ENCODE measurements around the gene ARL8B. TPM values are rescaled to one million over a fixed set of nuclear protein-coding genes. Genes with fewer than 3 reads are reported as not detected.

The ARL8B gene
- total RNA-seq, 1 experiment from 2014 or later: 51.8 TPM

DNA sequence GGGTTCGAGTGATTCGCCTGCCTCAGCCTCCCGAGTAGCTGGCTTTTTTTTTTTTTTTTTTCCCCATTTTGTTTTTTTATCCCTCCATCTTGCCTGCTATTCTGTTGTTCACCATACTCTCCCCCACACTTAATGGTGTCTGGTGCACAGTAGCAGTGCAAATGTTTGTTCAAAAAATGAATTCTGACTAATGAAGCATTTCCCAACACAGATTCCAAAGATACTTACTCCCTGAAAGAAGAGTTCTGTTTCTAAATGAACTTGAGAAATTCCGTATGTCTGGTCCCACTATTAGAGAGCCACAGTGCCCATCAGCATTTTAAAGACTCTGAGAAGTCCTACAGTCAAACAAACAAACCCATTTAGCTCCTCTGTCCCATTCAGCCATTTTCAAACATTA lies 74.9 kb downstream of the ARL8B start:
- peak overlapping the region; percentile 74; the same call in 1 of the 2 replicates for H3K27ac ChIP-seq (ENCODE audit: low read length)
- POLR2A ChIA-PET: no interaction called here
- CTCF ChIA-PET: no interaction called here
- no TSS peak for BruUV-seq (replicated peaks)
- in situ Hi-C loops (cut with HindIII; ENCODE audit: low pct_unique_long_range_greater_than_20kb, low sequenced_read_pairs): no loop called here
- intact Hi-C loops (cut with micrococcal nuclease; ENCODE audit: unreplicated experiment): no loop called here
- ATAC-seq: no peak
- no peak overlapping the region for H3K4me3 ChIP-seq (ENCODE audit: low read depth in 2 of 2, low read length in 2 of 2)
- no peaks in the 10 kb centered on the region for H3K9me3 ChIP-seq (ENCODE audit: control insufficient read depth, insufficient read depth, low read depth, low read length)
- no peak for DNase-seq (ENCODE audit: low read depth, low spot score)
- H3K36me3 ChIP-seq (ENCODE audit: control insufficient read depth, insufficient read depth, low read length): peaks cover 4% of the 10 kb centered on the region; the same call in 1 of the 2 replicates
- H3K4me1 ChIP-seq (ENCODE audit: control insufficient read depth, insufficient read depth, low read length): peaks cover 14% of the 10 kb centered on the region; the same call in 1 of the 2 replicates
- TF ChIP-seq TCF7L2 (IDR thresholded peaks at IDR 0.05; ENCODE audit: low read depth, low read length) (no peak), SIN3A (IDR thresholded peaks at IDR 0.05; ENCODE audit: borderline replicate concordance, insufficient read depth, low read depth, low read length) (no peak), POLR2AphosphoS5 (IDR thresholded peaks at IDR 0.05; ENCODE audit: low read depth, low read length) (no peak)
- TF ChIP-seq, protein P1, sequence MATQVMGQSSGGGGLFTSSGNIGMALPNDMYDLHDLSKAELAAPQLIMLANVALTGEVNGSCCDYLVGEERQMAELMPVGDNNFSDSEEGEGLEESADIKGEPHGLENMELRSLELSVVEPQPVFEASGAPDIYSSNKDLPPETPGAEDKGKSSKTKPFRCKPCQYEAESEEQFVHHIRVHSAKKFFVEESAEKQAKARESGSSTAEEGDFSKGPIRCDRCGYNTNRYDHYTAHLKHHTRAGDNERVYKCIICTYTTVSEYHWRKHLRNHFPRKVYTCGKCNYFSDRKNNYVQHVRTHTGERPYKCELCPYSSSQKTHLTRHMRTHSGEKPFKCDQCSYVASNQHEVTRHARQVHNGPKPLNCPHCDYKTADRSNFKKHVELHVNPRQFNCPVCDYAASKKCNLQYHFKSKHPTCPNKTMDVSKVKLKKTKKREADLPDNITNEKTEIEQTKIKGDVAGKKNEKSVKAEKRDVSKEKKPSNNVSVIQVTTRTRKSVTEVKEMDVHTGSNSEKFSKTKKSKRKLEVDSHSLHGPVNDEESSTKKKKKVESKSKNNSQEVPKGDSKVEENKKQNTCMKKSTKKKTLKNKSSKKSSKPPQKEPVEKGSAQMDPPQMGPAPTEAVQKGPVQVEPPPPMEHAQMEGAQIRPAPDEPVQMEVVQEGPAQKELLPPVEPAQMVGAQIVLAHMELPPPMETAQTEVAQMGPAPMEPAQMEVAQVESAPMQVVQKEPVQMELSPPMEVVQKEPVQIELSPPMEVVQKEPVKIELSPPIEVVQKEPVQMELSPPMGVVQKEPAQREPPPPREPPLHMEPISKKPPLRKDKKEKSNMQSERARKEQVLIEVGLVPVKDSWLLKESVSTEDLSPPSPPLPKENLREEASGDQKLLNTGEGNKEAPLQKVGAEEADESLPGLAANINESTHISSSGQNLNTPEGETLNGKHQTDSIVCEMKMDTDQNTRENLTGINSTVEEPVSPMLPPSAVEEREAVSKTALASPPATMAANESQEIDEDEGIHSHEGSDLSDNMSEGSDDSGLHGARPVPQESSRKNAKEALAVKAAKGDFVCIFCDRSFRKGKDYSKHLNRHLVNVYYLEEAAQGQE (IDR thresholded peaks at IDR 0.05; ENCODE audit: insufficient read depth in 1 of 2, low read depth in 2 of 2, low read length in 1 of 2): no peak
- TF ChIP-seq, protein P2, sequence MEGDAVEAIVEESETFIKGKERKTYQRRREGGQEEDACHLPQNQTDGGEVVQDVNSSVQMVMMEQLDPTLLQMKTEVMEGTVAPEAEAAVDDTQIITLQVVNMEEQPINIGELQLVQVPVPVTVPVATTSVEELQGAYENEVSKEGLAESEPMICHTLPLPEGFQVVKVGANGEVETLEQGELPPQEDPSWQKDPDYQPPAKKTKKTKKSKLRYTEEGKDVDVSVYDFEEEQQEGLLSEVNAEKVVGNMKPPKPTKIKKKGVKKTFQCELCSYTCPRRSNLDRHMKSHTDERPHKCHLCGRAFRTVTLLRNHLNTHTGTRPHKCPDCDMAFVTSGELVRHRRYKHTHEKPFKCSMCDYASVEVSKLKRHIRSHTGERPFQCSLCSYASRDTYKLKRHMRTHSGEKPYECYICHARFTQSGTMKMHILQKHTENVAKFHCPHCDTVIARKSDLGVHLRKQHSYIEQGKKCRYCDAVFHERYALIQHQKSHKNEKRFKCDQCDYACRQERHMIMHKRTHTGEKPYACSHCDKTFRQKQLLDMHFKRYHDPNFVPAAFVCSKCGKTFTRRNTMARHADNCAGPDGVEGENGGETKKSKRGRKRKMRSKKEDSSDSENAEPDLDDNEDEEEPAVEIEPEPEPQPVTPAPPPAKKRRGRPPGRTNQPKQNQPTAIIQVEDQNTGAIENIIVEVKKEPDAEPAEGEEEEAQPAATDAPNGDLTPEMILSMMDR (IDR thresholded peaks at IDR 0.05): no peak
- no peaks in the 10 kb centered on the region for H3K27me3 ChIP-seq (ENCODE audit: control insufficient read depth, insufficient read depth, low read length)

DNA sequence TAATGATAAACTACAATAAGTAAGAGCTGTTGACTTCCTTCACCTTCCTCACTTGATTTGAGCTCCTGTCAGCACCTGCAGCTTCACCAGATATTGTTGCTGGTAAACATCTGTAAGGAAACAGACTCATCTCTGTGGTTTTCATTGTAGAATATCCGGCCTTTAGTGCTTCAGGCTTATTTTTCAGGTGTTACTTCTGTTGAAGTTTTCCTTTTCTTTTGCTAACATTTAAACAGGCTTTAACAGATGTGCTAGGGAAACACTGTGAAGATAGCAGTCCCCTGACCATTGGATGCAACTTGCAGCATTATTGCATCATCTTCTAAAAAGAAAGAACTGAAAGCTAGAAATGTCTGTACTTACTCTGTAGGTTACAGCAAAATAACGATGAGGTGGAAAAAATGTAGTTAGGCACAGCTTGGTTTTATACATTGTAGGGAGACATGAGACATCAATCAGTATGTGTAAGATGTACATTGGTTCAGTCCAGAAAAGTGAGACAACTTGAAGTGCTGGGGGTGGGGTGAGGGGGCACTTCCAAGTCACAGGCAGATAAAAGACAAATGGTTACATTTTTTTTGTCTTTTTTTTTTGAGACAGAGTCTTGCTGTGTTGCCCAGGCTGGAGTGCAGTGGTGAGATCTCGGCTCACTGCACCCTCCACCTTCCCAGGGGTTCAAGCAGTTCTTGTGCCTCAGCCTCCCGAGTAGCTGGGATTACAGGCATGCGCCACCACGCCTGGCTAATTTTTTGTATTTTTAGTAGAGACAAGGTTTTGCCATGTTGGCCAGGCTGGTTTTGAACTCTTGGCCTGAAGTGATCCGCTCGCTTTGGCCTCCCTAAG lies 75.6 kb downstream of the ARL8B start:
- CTCF ChIA-PET: no interaction called here
- peaks cover 5% of the 10 kb centered on the region; the same call in 1 of the 2 replicates for H3K36me3 ChIP-seq (ENCODE audit: control insufficient read depth, insufficient read depth, low read length)
- DNase-seq (ENCODE audit: low read depth, low spot score): no peak

More for the DNA sequence above, 75.6 kb downstream of the ARL8B start:
- BruUV-seq (replicated peaks): no TSS peak
- ATAC-seq: no peak
- peaks cover 12% of the 10 kb centered on the region; the same call in 1 of the 2 replicates for H3K4me1 ChIP-seq (ENCODE audit: control insufficient read depth, insufficient read depth, low read length)
- H3K4me3 ChIP-seq (ENCODE audit: low read depth in 2 of 2, low read length in 2 of 2): no peak overlapping the region
- in situ Hi-C loops (cut with HindIII; ENCODE audit: low pct_unique_long_range_greater_than_20kb, low sequenced_read_pairs): no loop called here
- no peaks in the 10 kb centered on the region for H3K27me3 ChIP-seq (ENCODE audit: control insufficient read depth, insufficient read depth, low read length)
- intact Hi-C loops (cut with micrococcal nuclease; ENCODE audit: unreplicated experiment): no loop called here
- peak overlapping the region; percentile 74; the same call in 1 of the 2 replicates for H3K27ac ChIP-seq (ENCODE audit: low read length)
- POLR2A ChIA-PET: no interaction called here
- TF ChIP-seq TCF7L2 (IDR thresholded peaks at IDR 0.05; ENCODE audit: low read depth, low read length) (no peak), POLR2AphosphoS5 (IDR thresholded peaks at IDR 0.05; ENCODE audit: low read depth, low read length) (no peak), SIN3A (IDR thresholded peaks at IDR 0.05; ENCODE audit: borderline replicate concordance, insufficient read depth, low read depth, low read length) (no peak)
- TF ChIP-seq, protein P1 (IDR thresholded peaks at IDR 0.05; ENCODE audit: insufficient read depth in 1 of 2, low read depth in 2 of 2, low read length in 1 of 2): no peak
- TF ChIP-seq, protein P2 (IDR thresholded peaks at IDR 0.05): no peak
- no peaks in the 10 kb centered on the region for H3K9me3 ChIP-seq (ENCODE audit: control insufficient read depth, insufficient read depth, low read depth, low read length)
